CD14-positive monocyte (primary cell): Measurements from ENCODE around the gene HORMAD2. TPM values are rescaled to one million over a fixed set of nuclear protein-coding genes. Genes with fewer than 3 reads are reported as not detected.

ENCODE experiments used
- DNase-seq, 3 donors: peaks; one replicate each; pipeline ENCODE4 v3.0.0-alpha.2; 2011 to 2022
- H2AFZ ChIP-seq: 2 replicates; pipeline ENCODE4 v1.6.0; 2012; ENCODE audit warnings: mild to moderate bottlenecking, low read depth, low read length, inconsistent platforms; ENCODE audit not compliant: insufficient read depth, poor library complexity, severe bottlenecking
- H3K27ac ChIP-seq, 2 donors: 1 replicate in 1 of 2; 2 replicates in 1 of 2; pipeline ENCODE4 v1.5.1; 2012 to 2013; ENCODE audit warnings: low read length in 2 of 2, control low read depth in 1 of 2, inconsistent platforms in 1 of 2, low read depth in 1 of 2, mild to moderate bottlenecking in 1 of 2
- H3K27me3 ChIP-seq, 2 donors: one replicate each; pipeline versions ENCODE4 v1.6.0 to v1.6.1; 2011 to 2013; ENCODE audit warnings: low read length in 2 of 2; ENCODE audit not compliant: control insufficient read depth in 2 of 2, insufficient read depth in 2 of 2
- H3K36me3 ChIP-seq, 2 donors: replicated peaks in 1 of 2; 1 replicate in 1 of 2; 2 replicates in 1 of 2; pipeline versions ENCODE4 v1.5.1 to v1.6.1; 2012 to 2013; ENCODE audit warnings: low read length in 2 of 2, control low read depth in 1 of 2, inconsistent platforms in 1 of 2, mild to moderate bottlenecking in 1 of 2; ENCODE audit not compliant: insufficient read depth in 2 of 2, control insufficient read depth in 1 of 2
- H3K4me1 ChIP-seq, 2 donors: 1 replicate in 1 of 2; 2 replicates in 1 of 2; pipeline versions ENCODE4 v1.5.1 to v1.6.1; 2012 to 2013; ENCODE audit warnings: low read length in 2 of 2, control low read depth in 1 of 2, inconsistent platforms in 1 of 2, mild to moderate bottlenecking in 1 of 2, moderate library complexity in 1 of 2; ENCODE audit not compliant: insufficient read depth in 2 of 2, control insufficient read depth in 1 of 2
- H3K4me2 ChIP-seq: replicated peaks from 2 replicates; pipeline ENCODE3; 2012; ENCODE audit warnings: low read length, moderate library complexity, mild to moderate bottlenecking; ENCODE audit not compliant: poor library complexity, severe bottlenecking; ENCODE audit errors: extremely low read depth
- H3K4me3 ChIP-seq, 3 experiments: fragments of 200-600 bp in 1 of 3; sonication (generic) in 1 of 3; replicated peaks in 1 of 3; 1 replicate in 2 of 3; 2 replicates in 1 of 3; pipeline ENCODE4 v1.5.1; 2011 to 2013; ENCODE audit warnings: low read length in 3 of 3, mild to moderate bottlenecking in 3 of 3, control low read depth in 2 of 3, low read depth in 2 of 3, inconsistent platforms in 1 of 3, moderate library complexity in 1 of 3
- H3K79me2 ChIP-seq: 2 replicates; pipeline ENCODE4 v1.6.0; 2012; ENCODE audit warnings: mild to moderate bottlenecking, control low read depth, inconsistent platforms, low read length, moderate library complexity; ENCODE audit not compliant: insufficient read depth
- H3K9ac ChIP-seq: 2 replicates; pipeline ENCODE4 v1.6.0; 2017; ENCODE audit warnings: low read length, mild to moderate bottlenecking; ENCODE audit not compliant: insufficient read depth, poor library complexity, severe bottlenecking
- H3K9me3 ChIP-seq, 2 donors: replicated peaks in 1 of 2; 1 replicate in 1 of 2; 2 replicates in 1 of 2; pipeline versions ENCODE4 v1.5.1 to v1.6.1; 2012 to 2013; ENCODE audit warnings: low read length in 2 of 2, control low read depth in 1 of 2; ENCODE audit not compliant: control insufficient read depth in 1 of 2, insufficient read depth in 1 of 2
- H4K20me1 ChIP-seq: 2 replicates; pipeline ENCODE4 v1.6.0; 2012; ENCODE audit warnings: mild to moderate bottlenecking, low read length, control low read depth, moderate library complexity; ENCODE audit not compliant: insufficient read depth
- H3K27ac Mint-ChIP-seq, 7 donors: one replicate each; pipeline ENCODE4 v1.8.0; 2020; ENCODE audit warnings: mild to moderate bottlenecking in 7 of 7, mixed read lengths in 7 of 7, moderate library complexity in 6 of 7, inconsistent platforms in 2 of 7
- H3K27me3 Mint-ChIP-seq, 3 donors: one replicate each; pipeline ENCODE4 v1.8.0; 2021 to 2022; ENCODE audit warnings: low read depth in 3 of 3, mild to moderate bottlenecking in 3 of 3, mixed read lengths in 3 of 3, moderate library complexity in 3 of 3, inconsistent platforms in 1 of 3
- H3K36me3 Mint-ChIP-seq, 2 donors: one replicate each; pipeline ENCODE4 v1.8.0; 2020; ENCODE audit warnings: mixed read lengths in 2 of 2, inconsistent platforms in 1 of 2, mild to moderate bottlenecking in 1 of 2
- H3K4me1 Mint-ChIP-seq: one replicate; pipeline ENCODE4 v1.8.0; 2020; ENCODE audit warnings: mild to moderate bottlenecking, mixed read lengths
- H3K4me3 Mint-ChIP-seq, 2 donors: one replicate each; pipeline ENCODE4 v1.8.0; 2020; ENCODE audit warnings: mild to moderate bottlenecking in 2 of 2, mixed read lengths in 2 of 2, moderate library complexity in 1 of 2
- H3K9me3 Mint-ChIP-seq, 7 donors: one replicate each; pipeline ENCODE4 v1.8.0; 2020 to 2022; ENCODE audit warnings: mixed read lengths in 7 of 7, mild to moderate bottlenecking in 6 of 7, moderate library complexity in 6 of 7, inconsistent platforms in 2 of 7
- WGBS: methylation state at CpG from one replicate; pipeline ENCODE4 v1.1.5; 2013; ENCODE audit warnings: missing lambda C conversion rate; ENCODE audit not compliant: insufficient coverage; 5-methylcytosine and 5-hydroxymethylcytosine counted together
- intact Hi-C, 2 donors: fragments of 100-400 bp; cut with micrococcal nuclease; formaldehyde crosslinking; loops; one replicate each; pipeline versions ENCODE4 v1.15.0 to v1.15.1; 2023
- polyA plus RNA-seq, 3 donors: library from polyadenylated mRNA; depleted of rRNA in 1 of 3; unstranded in 2 of 3; stranded (reverse) in 1 of 3; fragments of 300-500 nt in 2 of 3; fragments of >200 nt in 1 of 3; fragmentation: Illumina TruSeq in 2 of 3; gene quantifications; 1 replicate in 2 of 3; 2 replicates in 1 of 3; pipeline ENCODE4 v1.2.3, GENCODE V29; 2012 to 2021
- TF ChIP-seq, protein P1 (sequence below): fragments of 200-600 bp; IDR thresholded peaks from one replicate; pipeline ENCODE4 v1.8.0; 2022; ENCODE audit warnings: antibody characterized with exemption, mild to moderate bottlenecking

Gene HORMAD2
- polyA plus RNA-seq, 3 donors = not detected

GRCh38 chr22:30038219-30038618, 42.0 kb upstream of the HORMAD2 start:
- H3K36me3 ChIP-seq = peaks cover 0 to 26% of the 10 kb centered on the region in 2 donors
- TF ChIP-seq, protein P1, sequence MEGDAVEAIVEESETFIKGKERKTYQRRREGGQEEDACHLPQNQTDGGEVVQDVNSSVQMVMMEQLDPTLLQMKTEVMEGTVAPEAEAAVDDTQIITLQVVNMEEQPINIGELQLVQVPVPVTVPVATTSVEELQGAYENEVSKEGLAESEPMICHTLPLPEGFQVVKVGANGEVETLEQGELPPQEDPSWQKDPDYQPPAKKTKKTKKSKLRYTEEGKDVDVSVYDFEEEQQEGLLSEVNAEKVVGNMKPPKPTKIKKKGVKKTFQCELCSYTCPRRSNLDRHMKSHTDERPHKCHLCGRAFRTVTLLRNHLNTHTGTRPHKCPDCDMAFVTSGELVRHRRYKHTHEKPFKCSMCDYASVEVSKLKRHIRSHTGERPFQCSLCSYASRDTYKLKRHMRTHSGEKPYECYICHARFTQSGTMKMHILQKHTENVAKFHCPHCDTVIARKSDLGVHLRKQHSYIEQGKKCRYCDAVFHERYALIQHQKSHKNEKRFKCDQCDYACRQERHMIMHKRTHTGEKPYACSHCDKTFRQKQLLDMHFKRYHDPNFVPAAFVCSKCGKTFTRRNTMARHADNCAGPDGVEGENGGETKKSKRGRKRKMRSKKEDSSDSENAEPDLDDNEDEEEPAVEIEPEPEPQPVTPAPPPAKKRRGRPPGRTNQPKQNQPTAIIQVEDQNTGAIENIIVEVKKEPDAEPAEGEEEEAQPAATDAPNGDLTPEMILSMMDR = no peak
- H3K27ac ChIP-seq = no peak overlapping the region
- H3K27me3 ChIP-seq = no peaks in the 10 kb centered on the region
- Mint-ChIP-seq H3K27me3 (peaks cover 0 to 5% (median 1%) of the 10 kb centered on the region in 3 donors), H3K36me3 (peaks cover 12 to 28% of the 10 kb centered on the region in 2 donors), H3K27ac (no peak overlapping the region), H3K4me3 (no peak overlapping the region), H3K4me1 (peaks cover 23% of the 10 kb centered on the region), H3K9me3 (no peaks in the 10 kb centered on the region)
- no peaks in the 10 kb centered on the region for H3K9me3 ChIP-seq
- H3K4me2 ChIP-seq = no peak overlapping the region
- no peaks in the 10 kb centered on the region for H3K79me2 ChIP-seq
- no peak overlapping the region for H3K9ac ChIP-seq
- WGBS = no CpG with 5 or more reads among the region's 3 CpGs
- intact Hi-C loops = loop anchor here in 1 of 2 donors (10.0 kb wide), 1 partner anchor 207 kb away; the partner anchor contains the start of gene LIF
- peaks cover 18 to 19% of the 10 kb centered on the region in 2 donors for H3K4me1 ChIP-seq
- no peak overlapping the region for H2AFZ ChIP-seq
- no peak for DNase-seq
- H3K4me3 ChIP-seq = no peak overlapping the region
- H4K20me1 ChIP-seq = peaks cover 47% of the 10 kb centered on the region

GRCh38 chr22:30040499-30041260, 39.6 kb upstream of the HORMAD2 start:
- no peak overlapping the region for H3K4me2 ChIP-seq
- no peak for DNase-seq
- no peaks in the 10 kb centered on the region for H3K79me2 ChIP-seq
- Mint-ChIP-seq H3K27ac (peak overlapping the region in 2 of 7 donors; percentile 4 to 36), H3K9me3 (no peaks in the 10 kb centered on the region), H3K4me3 (peak overlapping the region in 1 of 2 donors; percentile 43), H3K4me1 (peaks cover 12% of the 10 kb centered on the region), H3K36me3 (peaks cover 8 to 13% of the 10 kb centered on the region in 2 donors), H3K27me3 (peaks cover 0 to 4% (median 3%) of the 10 kb centered on the region in 3 donors)
- H3K9me3 ChIP-seq = no peaks in the 10 kb centered on the region
- TF ChIP-seq, protein P1 = no peak
- WGBS = 64% methylated on average over 6 of the region's 11 CpGs
- intact Hi-C loops = no loop called here
- no peak overlapping the region for H2AFZ ChIP-seq
- no peak overlapping the region for H3K9ac ChIP-seq
- H4K20me1 ChIP-seq = peaks cover 25% of the 10 kb centered on the region
- H3K4me3 ChIP-seq = no peak overlapping the region
- peaks cover 7 to 10% of the 10 kb centered on the region in 2 donors for H3K4me1 ChIP-seq
- H3K27ac ChIP-seq = no peak overlapping the region
- peaks cover 0 to 19% of the 10 kb centered on the region in 2 donors for H3K36me3 ChIP-seq
- no peaks in the 10 kb centered on the region for H3K27me3 ChIP-seq
